ENCODE measurements around the gene STOX2. TPM values are rescaled to one million over a fixed set of nuclear protein-coding genes. Genes with fewer than 3 reads are reported as not detected.

Gene STOX2
- total and polyA plus RNA-seq, 10 of the 15 experiments (the other 5 are each of a cell fraction or from before 2014, with no cell fraction given), result 0.01 to 1.2 (median 0.18) TPM; not detected in 4

GRCh38 chr4:183936047-183936446 lies 30.9 kb downstream of the STOX2 start:
- Histone ChIP-seq H2AFZ (ENCODE audit: control insufficient read depth, low read depth, low read length) (no peak overlapping the region), H3K4me1 (ENCODE audit: control insufficient read depth, insufficient read depth, low read length) (no peaks in the 10 kb centered on the region), H4K20me1 (ENCODE audit: control insufficient read depth, insufficient read depth) (no peaks in the 10 kb centered on the region), H3K36me3 (ENCODE audit: control insufficient read depth in 2 of 2, insufficient read depth in 2 of 2, low read length in 1 of 2) (no peaks in the 10 kb centered on the region), H3K79me2 (ENCODE audit: control insufficient read depth, insufficient read depth, low read length) (no peaks in the 10 kb centered on the region), H3K27ac (ENCODE audit: control insufficient read depth, insufficient read depth) (no peak overlapping the region), H3K9ac (ENCODE audit: control insufficient read depth, insufficient read depth, low read length) (no peak overlapping the region), H3K9me3 (replicated peaks; ENCODE audit: control insufficient read depth, insufficient read depth, low read length) (no peaks in the 10 kb centered on the region), H3K4me3 (no peak overlapping the region), H3K4me2 (ENCODE audit: control insufficient read depth, insufficient read depth) (no peak overlapping the region), H3K27me3 (replicated peaks in 1 of 2; ENCODE audit: control insufficient read depth in 2 of 2, insufficient read depth in 2 of 2, low read length in 1 of 2) (no peaks in the 10 kb centered on the region)
- BruUV-seq (replicated peaks), result no TSS peak
- SMC1A ChIA-PET (ENCODE audit: uncharacterized antibody, unreplicated experiment), result no interaction called here
- POLR2A ChIA-PET, result no interaction called here
- 23% methylated on average over 5 of the region's 6 CpGs for WGBS (ENCODE audit: insufficient coverage, insufficient replicate concordance, low lambda C conversion rate, missing lambda C conversion rate)
- intact Hi-C loops (cut with micrococcal nuclease; ENCODE audit: unreplicated experiment) (no loop called here), in situ Hi-C loops (cut with MboI) (no loop called here)
- FAIRE-seq (no peak), ATAC-seq (no peak), DNase-seq (ENCODE audit: low read depth, low spot score) (no peak)
- RAD21 ChIA-PET (ENCODE audit: unreplicated experiment), result no interaction called here
- CTCF ChIA-PET, result no interaction called here
- TF ChIP-seq IRF5 (IDR thresholded peaks at IDR 0.05; ENCODE audit: borderline replicate concordance), result no peak
- no peak for TF ChIP-seq PRDM15 (CRISPR knock-in tag; IDR thresholded peaks at IDR 0.05)
- no peak for TF ChIP-seq MYC (IDR thresholded peaks at IDR 0.05; ENCODE audit: insufficient read depth, insufficient read length, insufficient replicate concordance, low read length, severe bottlenecking)
- TF ChIP-seq TBL1XR1 (IDR thresholded peaks at IDR 0.05; ENCODE audit: low read depth, low read length), result no peak
- no peak for TF ChIP-seq KLF5 (IDR thresholded peaks at IDR 0.05; ENCODE audit: partially characterized antibody)
- no peak for TF ChIP-seq BCLAF1 (IDR thresholded peaks at IDR 0.05)
- no peak for TF ChIP-seq PKNOX1 (IDR thresholded peaks at IDR 0.05)
- TF ChIP-seq ZNF687 (IDR thresholded peaks at IDR 0.05), result no peak
- no peak for TF ChIP-seq NFIC (IDR thresholded peaks at IDR 0.05; ENCODE audit: low read depth, low read length)
- TF ChIP-seq RB1 (IDR thresholded peaks at IDR 0.05; ENCODE audit: borderline replicate concordance), result no peak
- TF ChIP-seq MEF2A (IDR thresholded peaks at IDR 0.05; ENCODE audit: insufficient read depth, low read depth, low read length), result no peak

Measured in GM12878 (cell line).